Hepatocyte (in vitro differentiated cells): ENCODE results near the gene SFR1. TPM values are rescaled to one million over a fixed set of nuclear protein-coding genes. Genes with fewer than 3 reads are reported as not detected.
A peak's percentile ranks its signal among the peaks of the same experiment; 100 is the strongest.

Experiments
- DNase-seq: peaks from one replicate; pipeline ENCODE4 v3.0.0-alpha.2; 2016; ENCODE audit warnings: low spot score
- H2AFZ ChIP-seq: fragments of 200-600 bp; sonication (generic); 2 replicates; pipeline ENCODE4 v1.6.0; 2016; ENCODE audit warnings: antibody characterized with exemption, mild to moderate bottlenecking
- H3K27ac ChIP-seq: fragments of 200-600 bp; sonication (generic); 2 replicates; pipeline ENCODE4 v1.5.1; 2016; ENCODE audit warnings: mild to moderate bottlenecking
- H3K27me3 ChIP-seq: fragments of 200-600 bp; sonication (generic); 2 replicates; pipeline ENCODE4 v1.6.1; 2016
- H3K36me3 ChIP-seq: fragments of 200-600 bp; sonication (generic); replicated peaks from 2 replicates; pipeline ENCODE4 v1.5.1; 2016; ENCODE audit warnings: low read depth; ENCODE audit not compliant: insufficient read depth
- H3K4me1 ChIP-seq: fragments of 200-600 bp; sonication (generic); 2 replicates; pipeline ENCODE4 v1.5.1; 2016; ENCODE audit warnings: mild to moderate bottlenecking, moderate library complexity; ENCODE audit not compliant: insufficient read depth
- H3K4me2 ChIP-seq: fragments of 200-600 bp; sonication (generic); 2 replicates; pipeline ENCODE4 v1.6.0; 2016
- H3K4me3 ChIP-seq: fragments of 200-600 bp; sonication (generic); 2 replicates; pipeline ENCODE4 v1.5.1; 2016; ENCODE audit warnings: mild to moderate bottlenecking
- H3K79me2 ChIP-seq: fragments of 200-600 bp; sonication (generic); 2 replicates; pipeline ENCODE4 v1.6.0; 2017; ENCODE audit warnings: mild to moderate bottlenecking
- H3K9me2 ChIP-seq: fragments of 200-600 bp; sonication (generic); replicated peaks from 2 replicates; pipeline ENCODE4 v1.6.0; 2017; ENCODE audit warnings: mild to moderate bottlenecking; ENCODE audit not compliant: insufficient read depth
- H3K9me3 ChIP-seq: fragments of 200-600 bp; sonication (generic); 2 replicates; pipeline ENCODE4 v1.5.1; 2016; ENCODE audit warnings: low read depth, mild to moderate bottlenecking
- H4K20me1 ChIP-seq: fragments of 200-600 bp; sonication (generic); 2 replicates; pipeline ENCODE4 v1.6.0; 2016; ENCODE audit warnings: mild to moderate bottlenecking; ENCODE audit not compliant: insufficient read depth, poor library complexity, severe bottlenecking
- EZH2 ChIP-seq: fragments of 200-600 bp; sonication (generic); IDR thresholded peaks from 2 replicates; pipeline ENCODE4 v1.6.1; 2016; ENCODE audit warnings: antibody characterized with exemption, mild to moderate bottlenecking, borderline replicate concordance
- EZH2phosphoT487 ChIP-seq: fragments of 200-600 bp; sonication (generic); IDR thresholded peaks from one replicate; pipeline ENCODE4 v1.6.1; 2018; ENCODE audit warnings: antibody characterized with exemption, mild to moderate bottlenecking, low read depth, moderate library complexity; ENCODE audit not compliant: unreplicated experiment, severe bottlenecking
- WGBS: methylation state at CpG from one replicate; pipeline ENCODE4 v1.1.6; 2016; ENCODE audit warnings: low lambda C conversion rate; ENCODE audit errors: missing lambda C conversion rate; 5-methylcytosine and 5-hydroxymethylcytosine counted together
- polyA plus RNA-seq: library from polyadenylated mRNA; unstranded; fragments of >200 nt; fragmentation: Nextera tagmentation; extraction: Ambion mirVana; gene quantifications from 2 replicates; pipeline ENCODE4 v1.2.1, GENCODE V29; 2016
- total RNA-seq: library from RNA; depleted of rRNA; stranded (reverse); fragments of >200 nt; gene quantifications from 2 replicates; pipeline ENCODE4 v1.2.3, GENCODE V29; 2014
- TF ChIP-seq, protein P1 (sequence below): fragments of 200-600 bp; sonication (generic); IDR thresholded peaks from 2 replicates; pipeline ENCODE4 v1.5.1; 2016; ENCODE audit warnings: antibody characterized with exemption, mild to moderate bottlenecking; ENCODE audit not compliant: poor library complexity

Gene SFR1
- total and polyA plus RNA-seq, 2 experiments from 2014 or later, result 7.1 TPM

- Histone ChIP-seq H3K36me3 (no peaks in the 10 kb centered on the region), H3K4me1 (no peaks in the 10 kb centered on the region), H3K27me3 (no peaks in the 10 kb centered on the region), H2AFZ (no peak overlapping the region), H3K4me3 (no peak overlapping the region), H3K79me2 (no peaks in the 10 kb centered on the region), H3K9me3 (no peaks in the 10 kb centered on the region), H4K20me1 (no peaks in the 10 kb centered on the region), H3K27ac (no peak overlapping the region), H3K9me2 (no peaks in the 10 kb centered on the region), H3K4me2 (no peak overlapping the region)
- DNase-seq, result no peak
- TF ChIP-seq, protein P1, sequence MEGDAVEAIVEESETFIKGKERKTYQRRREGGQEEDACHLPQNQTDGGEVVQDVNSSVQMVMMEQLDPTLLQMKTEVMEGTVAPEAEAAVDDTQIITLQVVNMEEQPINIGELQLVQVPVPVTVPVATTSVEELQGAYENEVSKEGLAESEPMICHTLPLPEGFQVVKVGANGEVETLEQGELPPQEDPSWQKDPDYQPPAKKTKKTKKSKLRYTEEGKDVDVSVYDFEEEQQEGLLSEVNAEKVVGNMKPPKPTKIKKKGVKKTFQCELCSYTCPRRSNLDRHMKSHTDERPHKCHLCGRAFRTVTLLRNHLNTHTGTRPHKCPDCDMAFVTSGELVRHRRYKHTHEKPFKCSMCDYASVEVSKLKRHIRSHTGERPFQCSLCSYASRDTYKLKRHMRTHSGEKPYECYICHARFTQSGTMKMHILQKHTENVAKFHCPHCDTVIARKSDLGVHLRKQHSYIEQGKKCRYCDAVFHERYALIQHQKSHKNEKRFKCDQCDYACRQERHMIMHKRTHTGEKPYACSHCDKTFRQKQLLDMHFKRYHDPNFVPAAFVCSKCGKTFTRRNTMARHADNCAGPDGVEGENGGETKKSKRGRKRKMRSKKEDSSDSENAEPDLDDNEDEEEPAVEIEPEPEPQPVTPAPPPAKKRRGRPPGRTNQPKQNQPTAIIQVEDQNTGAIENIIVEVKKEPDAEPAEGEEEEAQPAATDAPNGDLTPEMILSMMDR, result peak; percentile 25
- no peak for TF ChIP-seq EZH2phosphoT487
- whole genome bisulfite sequencing, result 70% methylated on average over 5 of the region's 5 CpGs
Measured at GRCh38 chr10:104139221-104139620, 17.2 kb downstream of the SFR1 start.

DNA sequence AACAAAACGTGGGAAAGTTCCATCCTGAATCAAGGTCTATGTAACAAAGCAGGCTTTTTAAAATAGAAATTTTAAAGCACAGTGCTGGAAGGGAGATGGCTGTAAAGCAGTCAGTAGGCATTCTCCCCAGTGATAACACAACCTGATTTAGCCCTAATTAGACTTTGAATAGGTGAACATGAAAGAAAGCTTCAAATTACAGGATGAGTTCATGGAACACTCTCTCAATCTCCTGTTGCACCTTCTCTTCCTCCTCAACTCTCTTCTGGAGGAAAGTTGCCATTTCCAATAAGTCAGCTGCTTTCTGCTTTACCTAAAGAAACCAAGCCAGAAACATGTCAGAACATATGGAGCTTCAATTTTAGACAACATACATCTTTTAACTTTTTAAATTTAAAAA, 20.1 kb downstream of the SFR1 start:
- H3K9me2 ChIP-seq, result no peaks in the 10 kb centered on the region
- H3K27ac ChIP-seq, result no peak overlapping the region
- no peak overlapping the region for H2AFZ ChIP-seq
- no peaks in the 10 kb centered on the region for H3K36me3 ChIP-seq
- DNase-seq, result no peak
- no peaks in the 10 kb centered on the region for H3K4me1 ChIP-seq
- H3K9me3 ChIP-seq, result no peaks in the 10 kb centered on the region
- no peaks in the 10 kb centered on the region for H4K20me1 ChIP-seq
- 13% methylated on average over 1 of the region's 1 CpG for WGBS
- H3K79me2 ChIP-seq, result no peaks in the 10 kb centered on the region
- no peak overlapping the region for H3K4me3 ChIP-seq
- H3K4me2 ChIP-seq, result no peak overlapping the region
- no peaks in the 10 kb centered on the region for H3K27me3 ChIP-seq
- no peak for TF ChIP-seq EZH2
- TF ChIP-seq, protein P1, result no peak
- no peak for TF ChIP-seq EZH2phosphoT487

DNA sequence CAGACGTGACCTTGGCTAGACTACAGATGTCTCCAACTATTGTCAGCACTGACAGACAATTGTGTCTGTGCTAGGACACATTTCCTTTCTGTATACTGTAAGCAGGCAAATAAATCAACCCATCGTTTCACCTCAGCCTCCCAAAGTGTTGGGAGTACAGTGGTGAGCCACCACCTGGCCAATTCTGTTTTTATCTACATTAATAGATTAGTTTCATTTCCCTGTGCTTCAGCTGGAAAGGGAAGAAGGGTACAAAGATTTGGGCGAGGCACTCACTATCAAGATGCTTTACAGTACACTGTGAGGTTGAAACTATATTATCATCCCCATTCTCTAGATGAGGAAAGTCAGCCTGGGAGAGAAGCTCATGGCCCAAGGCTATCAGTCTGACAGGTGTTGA, 21.9 kb downstream of the SFR1 start:
- Histone ChIP-seq H3K79me2 (no peaks in the 10 kb centered on the region), H3K9me2 (no peaks in the 10 kb centered on the region), H3K9me3 (no peaks in the 10 kb centered on the region), H4K20me1 (no peaks in the 10 kb centered on the region), H3K36me3 (no peaks in the 10 kb centered on the region), H3K4me3 (no peak overlapping the region), H3K27me3 (no peaks in the 10 kb centered on the region), H3K4me1 (no peaks in the 10 kb centered on the region), H3K27ac (no peak overlapping the region), H3K4me2 (no peak overlapping the region), H2AFZ (no peak overlapping the region)
- 67% methylated on average over 3 of the region's 3 CpGs for WGBS
- TF ChIP-seq, protein P1, result no peak
- no peak for TF ChIP-seq EZH2phosphoT487
- no peak for TF ChIP-seq EZH2
- DNase-seq, result no peak

DNA sequence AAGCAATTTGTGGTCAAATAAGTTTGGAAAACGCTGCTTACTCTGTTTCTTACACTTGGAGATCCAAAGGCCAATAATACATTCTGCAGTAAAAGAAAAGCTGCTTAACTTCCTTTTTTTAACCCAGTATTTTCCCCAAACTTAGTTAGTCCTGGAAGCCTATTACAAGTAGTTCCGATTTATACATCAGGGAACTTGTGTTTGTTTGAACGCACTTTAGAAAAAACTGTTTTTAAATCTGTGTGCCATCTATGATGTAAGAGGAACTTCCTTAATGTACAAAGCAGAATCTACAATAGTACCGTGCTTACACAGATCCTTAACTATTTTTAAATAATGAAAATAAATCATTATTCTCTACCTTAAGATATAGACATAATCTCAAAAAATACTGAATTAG, 23.0 kb downstream of the SFR1 start:
- H3K4me2 ChIP-seq, result no peak overlapping the region
- H3K79me2 ChIP-seq, result no peaks in the 10 kb centered on the region
- H3K27ac ChIP-seq, result no peak overlapping the region
- H3K27me3 ChIP-seq, result no peaks in the 10 kb centered on the region
- no peak for DNase-seq
- no peaks in the 10 kb centered on the region for H3K4me1 ChIP-seq
- H3K9me3 ChIP-seq, result no peaks in the 10 kb centered on the region
- H2AFZ ChIP-seq, result no peak overlapping the region
- no peaks in the 10 kb centered on the region for H3K36me3 ChIP-seq
- WGBS, result 89% methylated on average over 4 of the region's 4 CpGs
- H4K20me1 ChIP-seq, result no peaks in the 10 kb centered on the region
- TF ChIP-seq EZH2phosphoT487 (no peak), EZH2 (no peak)
- TF ChIP-seq, protein P1, result no peak
- H3K4me3 ChIP-seq, result no peak overlapping the region
- no peaks in the 10 kb centered on the region for H3K9me2 ChIP-seq
